Activated T-helper 9 cell treated with anti-CD3 and anti-CD28 coated beads, Interleukin-2, amount 50 U/mL, for 16 hours (primary cell): ENCODE results near the gene UBE2J1.
"Not testable (repeated sequence)": the region's sequence is repeated elsewhere in the genome, so short reads cannot be mapped to it uniquely, and the experiment has no call there.

Experiments
- DNase-seq: peaks from one replicate; pipeline ENCODE4 v3.0.0-alpha.2; 2020; ENCODE audit warnings: low read depth

Gene UBE2J1

GRCh38 chr6:89352278-89353117 is at the start of gene UBE2J1:
TSS of gene UBE2J1 (minus strand) at chr6:89352722. CDS start at chr6:89352569, 153 bp downstream.
- peak; percentile 65 for DNase-seq

- no peak for DNase-seq
Observed at GRCh38 chr6:89400912-89401399, 48.4 kb upstream of the UBE2J1 start.

- DNase-seq: no peak
Observed at GRCh38 chr6:89400050-89400449, 47.5 kb upstream of the UBE2J1 start.

- no peak for DNase-seq
Observed at GRCh38 chr6:89398762-89399525, 46.4 kb upstream of the UBE2J1 start.

GRCh38 chr6:89397884-89398283 is 45.4 kb upstream of the UBE2J1 start:
- DNase-seq: not testable (repeated sequence)

- no peak for DNase-seq
Observed at GRCh38 chr6:89393659-89394058, 41.1 kb upstream of the UBE2J1 start.

- DNase-seq: no peak
Observed at GRCh38 chr6:89392823-89393222, 40.3 kb upstream of the UBE2J1 start.

GRCh38 chr6:89388846-89389245 is 36.3 kb upstream of the UBE2J1 start:
- no peak for DNase-seq

GRCh38 chr6:89387516-89388201 is 35.1 kb upstream of the UBE2J1 start:
- DNase-seq: no peak

- no peak for DNase-seq
Observed at GRCh38 chr6:89386917-89387491, 34.5 kb upstream of the UBE2J1 start.

GRCh38 chr6:89385846-89386245 is 33.3 kb upstream of the UBE2J1 start:
- no peak for DNase-seq

GRCh38 chr6:89385156-89385667 is 32.7 kb upstream of the UBE2J1 start:
- DNase-seq: no peak

GRCh38 chr6:89381031-89381430 is 28.5 kb upstream of the UBE2J1 start:
- no peak for DNase-seq

GRCh38 chr6:89379281-89379680 is 26.8 kb upstream of the UBE2J1 start:
- no peak for DNase-seq

GRCh38 chr6:89378628-89379027 is 26.1 kb upstream of the UBE2J1 start:
- no peak for DNase-seq

- DNase-seq: peak; percentile 35
Observed at GRCh38 chr6:89375427-89376267, 23.1 kb upstream of the UBE2J1 start.

- DNase-seq: no peak
Observed at GRCh38 chr6:89372506-89372901, 20.0 kb upstream of the UBE2J1 start.

GRCh38 chr6:89371849-89372505 is 19.5 kb upstream of the UBE2J1 start:
- DNase-seq: peak; percentile 62

- no peak for DNase-seq
Observed at GRCh38 chr6:89368999-89369398, 16.5 kb upstream of the UBE2J1 start.

GRCh38 chr6:89368107-89368506 is 15.6 kb upstream of the UBE2J1 start:
- DNase-seq: peak; percentile 10
